Measurements from ENCODE around the gene ITGBL1.

The ITGBL1 gene

DNA sequence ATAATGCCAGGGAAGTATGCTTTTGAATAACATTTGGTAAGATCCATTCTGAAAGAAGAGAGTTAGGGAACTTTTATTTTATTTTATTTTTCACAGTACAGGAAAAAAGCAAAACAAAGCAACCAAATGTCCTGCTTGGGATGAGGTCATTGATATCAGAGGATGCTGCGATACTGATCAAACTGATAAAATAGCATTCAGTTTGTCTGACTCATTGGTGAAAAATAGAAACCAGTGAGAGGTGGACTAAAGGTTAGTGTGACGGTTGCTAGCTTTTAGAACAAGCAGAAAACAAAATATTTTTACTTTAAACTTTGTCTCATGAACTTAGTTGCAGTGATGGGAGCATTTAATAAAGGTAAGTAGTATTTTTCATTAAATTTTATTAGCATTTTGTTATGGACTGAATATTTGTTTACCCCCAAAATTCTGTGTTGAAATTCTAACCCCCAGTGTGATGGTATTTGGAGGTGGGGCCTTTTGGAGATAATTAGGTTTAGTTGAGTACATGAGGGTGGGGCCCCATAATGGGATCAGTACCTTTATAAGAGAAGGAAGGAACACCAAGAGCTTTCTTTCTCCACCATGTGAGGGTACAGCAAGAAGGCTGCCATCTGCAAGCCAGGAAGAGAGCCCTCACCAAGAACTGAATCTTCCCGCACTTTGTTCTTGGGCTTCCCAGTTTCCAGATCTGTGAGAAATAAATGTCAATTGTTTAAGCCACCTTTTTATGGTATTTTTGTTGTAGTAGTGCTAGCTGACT lies 37.3 kb downstream of the ITGBL1 start:
- TF ChIP-seq POLR2AphosphoS5 (IDR thresholded peaks at IDR 0.05; ENCODE audit: low read depth, low read length) (no peak), TAF1 (IDR thresholded peaks at IDR 0.05; ENCODE audit: borderline replicate concordance, low read depth, low read length) (no peak), POLR2A (IDR thresholded peaks at IDR 0.05; ENCODE audit: low read depth, low read length) (no peak)
- FAIRE-seq (no peak), DNase-seq (ENCODE audit: insufficient read length) (no peak)

DNA sequence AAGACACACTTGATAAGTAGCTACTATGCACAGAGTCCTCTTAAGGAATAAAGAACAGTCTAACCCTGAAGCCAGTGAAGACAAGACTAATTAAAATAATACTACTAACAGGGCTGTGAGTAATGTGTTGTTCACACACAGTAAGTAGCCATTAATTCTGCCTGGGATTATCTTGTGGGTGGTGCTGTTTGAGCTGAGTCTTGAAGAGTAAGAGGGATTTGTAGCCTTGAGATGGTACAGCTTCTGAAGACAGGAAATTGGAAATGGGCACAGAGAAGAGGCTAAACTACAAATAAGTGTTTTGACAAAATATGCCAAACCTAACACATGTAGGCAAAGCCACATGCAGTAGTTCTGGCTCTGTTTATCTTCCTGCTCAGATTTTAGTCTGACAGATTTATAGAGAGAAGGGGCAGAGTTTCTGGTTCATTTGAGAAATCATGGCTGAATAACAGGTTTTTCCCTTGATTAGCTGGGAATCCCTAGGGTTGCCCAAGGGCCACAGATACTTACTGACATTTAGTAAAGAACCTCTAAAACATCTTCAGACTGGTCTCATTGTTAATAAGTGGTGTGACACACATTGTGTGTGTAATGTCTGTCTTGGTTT lies 38.0 kb downstream of the ITGBL1 start:
- no peak for DNase-seq (ENCODE audit: insufficient read length)
- TF ChIP-seq TAF1 (IDR thresholded peaks at IDR 0.05; ENCODE audit: borderline replicate concordance, low read depth, low read length) (no peak), POLR2A (IDR thresholded peaks at IDR 0.05; ENCODE audit: low read depth, low read length) (no peak), POLR2AphosphoS5 (IDR thresholded peaks at IDR 0.05; ENCODE audit: low read depth, low read length) (no peak)
- FAIRE-seq, result no peak

DNA sequence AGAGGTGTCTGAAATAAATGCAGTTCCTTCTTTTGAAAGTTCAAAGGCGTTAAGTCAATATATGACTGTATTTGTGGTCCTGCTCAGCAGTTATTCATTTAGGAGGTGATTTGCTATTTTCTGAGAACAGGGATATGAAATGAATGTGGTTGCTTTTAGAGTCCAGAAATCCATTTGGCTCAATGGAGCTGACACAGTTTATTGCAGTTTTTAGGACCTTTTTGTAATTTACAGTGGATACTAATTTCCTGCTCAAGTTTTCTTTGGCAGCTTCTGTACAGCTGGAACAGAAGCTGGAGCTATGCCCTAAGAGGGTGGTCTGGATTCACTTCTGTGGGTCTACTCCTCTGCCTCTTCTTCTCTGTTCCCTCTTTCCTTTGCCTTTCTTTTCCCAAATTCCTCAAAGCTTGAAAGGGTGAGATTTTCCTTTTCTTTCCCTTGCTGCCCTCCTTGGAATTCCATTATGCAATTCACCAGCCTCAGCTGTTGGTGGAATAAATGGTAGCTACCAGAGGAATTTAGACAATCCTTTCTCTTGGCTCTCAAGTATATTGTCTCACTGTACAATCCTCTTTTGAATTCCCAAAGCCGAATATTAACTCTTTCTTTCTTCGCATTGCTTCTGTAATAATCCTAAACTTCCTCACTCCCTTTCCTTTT lies 39.9 kb downstream of the ITGBL1 start:
- no peak for FAIRE-seq
- TF ChIP-seq POLR2A (IDR thresholded peaks at IDR 0.05; ENCODE audit: low read depth, low read length) (no peak), POLR2AphosphoS5 (IDR thresholded peaks at IDR 0.05; ENCODE audit: low read depth, low read length) (no peak), TAF1 (IDR thresholded peaks at IDR 0.05; ENCODE audit: borderline replicate concordance, low read depth, low read length) (no peak)
- no peak for DNase-seq (ENCODE audit: insufficient read length)

DNA sequence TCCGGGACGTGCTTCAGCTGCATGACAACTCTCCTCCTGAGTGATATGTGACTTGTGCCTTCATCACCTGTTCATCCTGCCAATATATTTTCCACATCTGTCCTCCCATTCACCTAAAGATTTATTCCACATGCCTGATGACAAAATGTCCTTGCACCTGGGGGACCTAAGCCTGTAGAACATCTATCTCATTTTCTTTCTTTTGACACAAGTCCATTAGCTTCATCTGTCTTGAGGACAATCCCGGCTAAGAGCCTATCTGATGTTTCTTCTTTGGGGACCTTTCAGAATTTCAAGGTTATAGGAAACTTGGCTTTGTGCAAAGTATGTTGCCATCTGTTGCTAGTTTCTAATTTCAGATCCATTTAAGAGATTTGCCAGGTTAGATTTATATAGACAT lies 41.1 kb downstream of the ITGBL1 start:
- DNase-seq (ENCODE audit: insufficient read length), result no peak
- TF ChIP-seq POLR2AphosphoS5 (IDR thresholded peaks at IDR 0.05; ENCODE audit: low read depth, low read length), result no peak
- FAIRE-seq, result no peak

DNA sequence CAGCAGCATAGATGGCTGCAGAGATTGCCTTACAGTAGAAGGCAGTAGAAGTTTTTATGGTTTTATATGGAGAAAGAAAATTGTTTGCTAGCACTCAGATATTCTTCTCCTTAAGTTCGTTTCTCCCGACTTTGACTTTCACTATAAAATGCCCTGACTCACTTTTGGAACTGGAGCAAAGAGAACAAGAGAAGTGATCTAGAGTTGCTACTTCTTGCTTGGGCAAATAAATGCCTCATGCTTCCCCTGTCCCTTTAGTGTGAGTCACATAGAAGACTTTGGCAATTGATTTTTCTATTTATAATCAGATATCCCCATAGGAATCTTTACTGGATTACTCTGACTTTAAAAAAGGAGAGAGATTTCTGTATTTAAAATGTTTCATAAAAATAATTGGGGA lies 46.9 kb downstream of the ITGBL1 start:
- DNase-seq (ENCODE audit: insufficient read length), result no peak
- FAIRE-seq, result no peak
- no peak for TF ChIP-seq TAF1 (IDR thresholded peaks at IDR 0.05; ENCODE audit: borderline replicate concordance, low read depth, low read length)
- no peak for TF ChIP-seq POLR2A (IDR thresholded peaks at IDR 0.05; ENCODE audit: low read depth, low read length)
- no peak for TF ChIP-seq POLR2AphosphoS5 (IDR thresholded peaks at IDR 0.05; ENCODE audit: low read depth, low read length)

DNA sequence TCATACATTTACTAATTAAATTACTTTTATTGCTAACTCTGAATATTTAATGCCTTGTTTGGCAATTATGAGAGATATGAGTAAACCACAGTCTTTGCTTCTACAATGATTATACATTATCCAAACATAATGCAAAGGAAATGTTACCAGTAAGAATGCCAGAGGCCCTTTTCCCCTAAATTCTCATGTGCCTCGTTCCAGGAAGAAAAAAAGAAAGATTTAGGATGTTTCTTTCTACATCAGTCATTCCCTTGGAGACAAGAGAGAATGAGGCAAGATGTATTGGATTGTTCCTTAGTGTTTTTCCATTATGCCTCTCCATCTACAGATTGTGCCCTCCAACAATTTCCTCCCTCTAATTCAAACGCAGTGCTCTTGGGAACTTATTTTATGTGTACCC lies 50.1 kb downstream of the ITGBL1 start:
- no peak for DNase-seq (ENCODE audit: insufficient read length)
- TF ChIP-seq POLR2AphosphoS5 (IDR thresholded peaks at IDR 0.05; ENCODE audit: low read depth, low read length) (no peak), POLR2A (IDR thresholded peaks at IDR 0.05; ENCODE audit: low read depth, low read length) (no peak), TAF1 (IDR thresholded peaks at IDR 0.05; ENCODE audit: borderline replicate concordance, low read depth, low read length) (no peak)
- FAIRE-seq, result no peak

- no peak for FAIRE-seq
- no peak for DNase-seq (ENCODE audit: insufficient read length)
- no peak for TF ChIP-seq TAF1 (IDR thresholded peaks at IDR 0.05; ENCODE audit: borderline replicate concordance, low read depth, low read length)
- TF ChIP-seq POLR2AphosphoS5 (IDR thresholded peaks at IDR 0.05; ENCODE audit: low read depth, low read length), result no peak
- TF ChIP-seq POLR2A (IDR thresholded peaks at IDR 0.05; ENCODE audit: low read depth, low read length), result no peak
These were observed 58.7 kb downstream of the ITGBL1 start for GRCh38 chr13:101511161-101511560.

DNA sequence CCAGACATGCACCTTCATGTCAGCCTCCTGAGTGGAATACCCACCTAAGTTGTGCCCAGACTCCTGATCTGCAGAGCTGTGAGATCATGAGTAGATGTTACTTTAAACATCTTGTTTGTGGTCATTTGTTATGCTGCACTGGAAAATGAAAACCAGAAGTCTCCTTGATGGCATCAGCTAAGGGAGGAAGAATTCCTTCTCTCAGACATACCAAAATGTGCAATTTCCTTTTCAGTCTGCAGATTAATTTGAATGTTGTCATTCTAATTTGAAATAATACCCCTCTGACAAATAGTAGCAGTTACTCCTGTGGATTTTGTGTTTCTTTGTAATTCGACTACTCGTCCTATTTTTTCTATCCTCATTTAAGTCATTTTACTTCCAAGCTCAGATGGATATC lies 59.3 kb downstream of the ITGBL1 start:
- no peak for FAIRE-seq
- TF ChIP-seq POLR2AphosphoS5 (IDR thresholded peaks at IDR 0.05; ENCODE audit: low read depth, low read length), result no peak
- TF ChIP-seq TAF1 (IDR thresholded peaks at IDR 0.05; ENCODE audit: borderline replicate concordance, low read depth, low read length), result no peak
- no peak for TF ChIP-seq POLR2A (IDR thresholded peaks at IDR 0.05; ENCODE audit: low read depth, low read length)

DNA sequence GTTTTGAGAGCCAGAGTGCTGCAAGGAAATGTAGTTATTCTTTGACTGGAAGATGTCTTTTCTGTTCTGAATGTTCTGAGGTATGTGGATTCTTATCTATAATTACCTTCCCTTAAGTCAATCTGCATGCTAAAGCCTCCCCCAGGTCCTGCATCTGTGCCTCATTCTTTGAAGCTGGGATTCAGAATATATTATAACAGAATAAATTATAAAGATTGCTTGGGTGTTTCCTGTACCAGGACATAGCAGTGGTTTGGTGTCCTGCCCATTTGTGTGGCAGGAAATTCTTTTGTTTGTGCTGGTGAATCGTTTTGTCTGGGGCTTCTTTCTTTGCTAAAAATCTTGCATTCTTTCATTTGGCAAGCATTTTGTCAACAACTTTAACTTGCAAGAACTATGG lies 60.2 kb downstream of the ITGBL1 start:
- TF ChIP-seq POLR2A (IDR thresholded peaks at IDR 0.05; ENCODE audit: low read depth, low read length) (no peak), POLR2AphosphoS5 (IDR thresholded peaks at IDR 0.05; ENCODE audit: low read depth, low read length) (no peak), TAF1 (IDR thresholded peaks at IDR 0.05; ENCODE audit: borderline replicate concordance, low read depth, low read length) (no peak)
- DNase-seq (ENCODE audit: insufficient read length) (no peak), FAIRE-seq (no peak)

More for the DNA sequence above, 59.3 kb downstream of the ITGBL1 start:
- DNase-seq (ENCODE audit: insufficient read length), result no peak

DNA sequence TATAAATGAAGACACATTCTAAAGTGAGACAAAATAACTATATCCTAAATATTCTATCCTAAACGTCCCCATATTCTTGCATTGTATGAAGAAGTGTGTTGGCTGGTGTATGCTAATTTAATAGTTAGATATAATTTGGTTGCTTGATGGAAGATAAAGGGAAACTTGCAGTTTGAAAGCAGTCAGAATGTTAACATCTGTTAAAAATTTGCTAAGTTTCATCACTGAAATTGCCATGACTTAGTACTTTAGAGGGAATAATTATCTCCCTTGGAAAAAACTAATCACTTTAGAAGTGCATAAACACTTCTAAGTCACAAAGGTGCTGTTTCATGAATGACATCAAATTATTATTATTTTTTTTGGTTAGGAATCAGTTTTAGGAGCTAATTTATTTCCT lies 61.6 kb downstream of the ITGBL1 start:
- FAIRE-seq, result no peak
- TF ChIP-seq TAF1 (IDR thresholded peaks at IDR 0.05; ENCODE audit: borderline replicate concordance, low read depth, low read length) (no peak), POLR2AphosphoS5 (IDR thresholded peaks at IDR 0.05; ENCODE audit: low read depth, low read length) (no peak), POLR2A (IDR thresholded peaks at IDR 0.05; ENCODE audit: low read depth, low read length) (no peak)
- DNase-seq (ENCODE audit: insufficient read length), result no peak

DNA sequence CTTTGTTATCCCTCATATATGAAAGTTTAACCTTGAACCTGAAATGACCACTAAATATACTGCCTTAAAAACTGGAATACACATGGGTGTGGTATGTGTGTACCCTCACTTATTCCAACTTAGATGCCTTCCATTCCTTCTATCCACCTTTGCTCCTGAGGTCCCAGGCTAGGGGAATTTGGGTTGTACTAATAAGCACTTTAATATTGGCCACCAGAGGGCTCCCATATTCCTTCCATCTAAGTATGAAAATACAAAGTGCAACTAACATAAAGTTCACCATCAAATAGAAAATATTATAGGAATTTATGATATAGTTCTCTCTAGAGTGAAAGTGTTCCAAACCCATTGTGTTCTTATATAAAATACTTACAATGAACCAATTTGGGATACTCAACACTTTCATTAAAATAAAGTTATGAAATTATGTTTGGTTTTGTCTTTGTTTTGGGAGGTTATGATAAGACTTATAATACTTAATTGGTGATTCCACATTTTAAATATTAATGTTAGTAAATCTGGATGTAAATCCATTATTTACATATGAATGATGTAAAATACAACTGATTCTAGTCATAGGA lies 62.3 kb downstream of the ITGBL1 start:
- FAIRE-seq, result no peak
- no peak for TF ChIP-seq TAF1 (IDR thresholded peaks at IDR 0.05; ENCODE audit: borderline replicate concordance, low read depth, low read length)
- TF ChIP-seq POLR2AphosphoS5 (IDR thresholded peaks at IDR 0.05; ENCODE audit: low read depth, low read length), result no peak
- TF ChIP-seq POLR2A (IDR thresholded peaks at IDR 0.05; ENCODE audit: low read depth, low read length), result no peak
- DNase-seq (ENCODE audit: insufficient read length), result no peak
